Measurements from ENCODE around the gene FGF13. TPM values are rescaled to one million over a fixed set of nuclear protein-coding genes. Genes with fewer than 3 reads are reported as not detected.

FGF13 gene
- total RNA-seq, 1 donor, result 0.36 TPM

DNA sequence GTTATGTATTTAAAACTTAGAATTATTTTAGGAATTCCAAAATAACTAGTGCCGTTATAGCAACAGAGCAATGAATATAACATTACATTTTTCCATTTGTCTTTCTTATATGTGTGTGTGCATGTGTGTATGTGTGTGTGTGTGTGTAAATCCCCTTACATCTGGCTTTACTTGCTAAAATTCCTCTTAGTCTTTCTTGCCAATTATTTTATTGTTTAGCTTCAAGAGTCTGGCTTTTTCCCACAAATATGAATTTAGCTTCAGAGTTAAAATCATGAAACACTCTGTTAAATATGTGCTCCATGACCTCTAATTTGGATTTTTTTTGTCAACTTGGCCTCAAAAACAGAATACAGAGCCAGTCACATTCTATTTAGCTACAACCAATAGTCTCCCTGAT, 18.9 kb downstream of the FGF13 start:
- Histone ChIP-seq H4K20me1 (ENCODE audit: insufficient read depth, low read length) (no peaks in the 10 kb centered on the region), H3K4me2 (ENCODE audit: insufficient read depth, low read length) (no peak overlapping the region), H3K4me3 (ENCODE audit: insufficient read depth, low read length) (no peak overlapping the region), H3K9me3 (ENCODE audit: low read depth, low read length) (no peaks in the 10 kb centered on the region), H3K79me2 (ENCODE audit: insufficient read depth, low read length) (no peaks in the 10 kb centered on the region), H3K27me3 (ENCODE audit: insufficient read depth, low read length) (no peaks in the 10 kb centered on the region), H3K36me3 (ENCODE audit: insufficient read depth, low read length) (no peaks in the 10 kb centered on the region), H3K27ac (ENCODE audit: low read depth, low read length) (no peak overlapping the region), H2AFZ (ENCODE audit: low read length) (no peak overlapping the region), H3K4me1 (ENCODE audit: insufficient read depth, low read length) (no peaks in the 10 kb centered on the region)
- TF ChIP-seq, protein P1, sequence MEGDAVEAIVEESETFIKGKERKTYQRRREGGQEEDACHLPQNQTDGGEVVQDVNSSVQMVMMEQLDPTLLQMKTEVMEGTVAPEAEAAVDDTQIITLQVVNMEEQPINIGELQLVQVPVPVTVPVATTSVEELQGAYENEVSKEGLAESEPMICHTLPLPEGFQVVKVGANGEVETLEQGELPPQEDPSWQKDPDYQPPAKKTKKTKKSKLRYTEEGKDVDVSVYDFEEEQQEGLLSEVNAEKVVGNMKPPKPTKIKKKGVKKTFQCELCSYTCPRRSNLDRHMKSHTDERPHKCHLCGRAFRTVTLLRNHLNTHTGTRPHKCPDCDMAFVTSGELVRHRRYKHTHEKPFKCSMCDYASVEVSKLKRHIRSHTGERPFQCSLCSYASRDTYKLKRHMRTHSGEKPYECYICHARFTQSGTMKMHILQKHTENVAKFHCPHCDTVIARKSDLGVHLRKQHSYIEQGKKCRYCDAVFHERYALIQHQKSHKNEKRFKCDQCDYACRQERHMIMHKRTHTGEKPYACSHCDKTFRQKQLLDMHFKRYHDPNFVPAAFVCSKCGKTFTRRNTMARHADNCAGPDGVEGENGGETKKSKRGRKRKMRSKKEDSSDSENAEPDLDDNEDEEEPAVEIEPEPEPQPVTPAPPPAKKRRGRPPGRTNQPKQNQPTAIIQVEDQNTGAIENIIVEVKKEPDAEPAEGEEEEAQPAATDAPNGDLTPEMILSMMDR (IDR thresholded peaks at IDR 0.05; ENCODE audit: extremely low read depth, low read depth, low read length), result no peak
- no peak for DNase-seq (ENCODE audit: insufficient read length, low spot score, missing footprints)

DNA sequence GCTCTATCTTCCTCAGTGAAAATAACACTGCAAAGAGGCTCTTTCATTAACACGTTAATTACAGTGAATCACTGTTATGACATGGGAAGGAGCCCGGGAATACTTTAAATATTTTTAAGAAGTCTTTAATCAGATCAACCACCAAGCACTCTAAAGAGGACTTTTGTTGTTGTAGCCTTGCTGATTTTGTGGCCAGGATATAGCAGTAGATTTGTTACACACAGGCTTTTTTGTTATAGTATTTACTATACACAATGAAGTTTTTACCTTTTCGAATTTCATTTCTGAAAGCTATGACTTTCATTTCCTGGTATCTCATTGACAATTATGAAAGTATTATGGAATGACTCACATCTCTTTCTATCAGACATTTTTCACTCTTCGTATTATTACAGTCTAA, 20.3 kb downstream of the FGF13 start:
- H3K4me3 ChIP-seq (ENCODE audit: insufficient read depth, low read length), result no peak overlapping the region
- DNase-seq (ENCODE audit: insufficient read length, low spot score, missing footprints), result no peak
- H3K27ac ChIP-seq (ENCODE audit: low read depth, low read length), result no peak overlapping the region
- no peaks in the 10 kb centered on the region for H3K9me3 ChIP-seq (ENCODE audit: low read depth, low read length)
- TF ChIP-seq, protein P1 (IDR thresholded peaks at IDR 0.05; ENCODE audit: extremely low read depth, low read depth, low read length), result no peak
- no peak overlapping the region for H2AFZ ChIP-seq (ENCODE audit: low read length)
- no peak overlapping the region for H3K4me2 ChIP-seq (ENCODE audit: insufficient read depth, low read length)
- no peaks in the 10 kb centered on the region for H3K36me3 ChIP-seq (ENCODE audit: insufficient read depth, low read length)
- H4K20me1 ChIP-seq (ENCODE audit: insufficient read depth, low read length), result no peaks in the 10 kb centered on the region
- H3K27me3 ChIP-seq (ENCODE audit: insufficient read depth, low read length), result no peaks in the 10 kb centered on the region
- H3K4me1 ChIP-seq (ENCODE audit: insufficient read depth, low read length), result no peaks in the 10 kb centered on the region
- H3K79me2 ChIP-seq (ENCODE audit: insufficient read depth, low read length), result no peaks in the 10 kb centered on the region

DNA sequence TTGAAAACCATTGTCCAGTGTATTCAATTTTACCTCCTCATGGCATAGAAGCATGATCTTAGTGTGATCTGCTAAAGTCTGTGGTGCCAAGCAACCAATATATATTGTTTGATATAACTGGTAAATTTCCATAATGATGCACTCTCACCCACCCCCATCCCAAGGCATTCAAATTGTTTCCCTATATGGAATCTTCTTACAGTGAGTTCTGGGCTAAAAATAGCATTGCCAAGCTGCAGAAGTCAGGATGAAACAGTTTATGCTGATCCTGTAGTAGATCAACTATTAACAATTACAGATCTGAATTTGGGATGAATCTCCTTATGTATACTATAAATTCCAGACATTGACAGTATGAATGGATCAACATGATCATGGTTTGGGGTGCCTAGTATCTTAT, 20.9 kb downstream of the FGF13 start:
- H3K79me2 ChIP-seq (ENCODE audit: insufficient read depth, low read length), result no peaks in the 10 kb centered on the region
- H4K20me1 ChIP-seq (ENCODE audit: insufficient read depth, low read length), result no peaks in the 10 kb centered on the region
- no peaks in the 10 kb centered on the region for H3K27me3 ChIP-seq (ENCODE audit: insufficient read depth, low read length)
- H3K4me3 ChIP-seq (ENCODE audit: insufficient read depth, low read length), result no peak overlapping the region
- TF ChIP-seq, protein P1 (IDR thresholded peaks at IDR 0.05; ENCODE audit: extremely low read depth, low read depth, low read length), result no peak
- H2AFZ ChIP-seq (ENCODE audit: low read length), result no peak overlapping the region
- H3K4me1 ChIP-seq (ENCODE audit: insufficient read depth, low read length), result no peaks in the 10 kb centered on the region
- H3K4me2 ChIP-seq (ENCODE audit: insufficient read depth, low read length), result no peak overlapping the region
- H3K9me3 ChIP-seq (ENCODE audit: low read depth, low read length), result no peaks in the 10 kb centered on the region
- H3K27ac ChIP-seq (ENCODE audit: low read depth, low read length), result no peak overlapping the region
- DNase-seq (ENCODE audit: insufficient read length, low spot score, missing footprints), result no peak
- no peaks in the 10 kb centered on the region for H3K36me3 ChIP-seq (ENCODE audit: insufficient read depth, low read length)

DNA sequence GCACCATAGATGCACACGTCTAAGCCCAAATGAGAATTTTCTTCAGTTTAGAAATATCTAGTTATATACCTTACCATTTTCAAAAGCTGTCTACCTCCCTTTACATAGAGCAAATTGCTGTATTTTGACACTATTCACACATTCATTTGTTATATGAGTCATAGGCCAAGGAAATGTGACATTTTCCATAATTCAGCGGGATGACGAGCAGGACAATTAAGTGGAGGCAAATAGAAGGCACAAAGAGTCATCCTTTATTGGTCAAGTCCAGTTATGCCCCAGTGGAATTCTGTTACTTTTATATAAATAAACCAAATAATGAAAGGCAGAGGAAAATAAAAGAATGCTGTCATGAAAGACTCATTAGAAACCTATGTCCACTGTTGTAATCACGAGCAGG, 27.9 kb downstream of the FGF13 start:
- H3K9me3 ChIP-seq (ENCODE audit: low read depth, low read length), result no peaks in the 10 kb centered on the region
- H4K20me1 ChIP-seq (ENCODE audit: insufficient read depth, low read length), result no peaks in the 10 kb centered on the region
- no peak overlapping the region for H3K4me3 ChIP-seq (ENCODE audit: insufficient read depth, low read length)
- no peak for DNase-seq (ENCODE audit: insufficient read length, low spot score, missing footprints)
- no peak overlapping the region for H3K4me2 ChIP-seq (ENCODE audit: insufficient read depth, low read length)
- no peak overlapping the region for H3K27ac ChIP-seq (ENCODE audit: low read depth, low read length)
- H3K36me3 ChIP-seq (ENCODE audit: insufficient read depth, low read length), result no peaks in the 10 kb centered on the region
- H3K4me1 ChIP-seq (ENCODE audit: insufficient read depth, low read length), result no peaks in the 10 kb centered on the region
- H3K79me2 ChIP-seq (ENCODE audit: insufficient read depth, low read length), result no peaks in the 10 kb centered on the region
- TF ChIP-seq, protein P1 (IDR thresholded peaks at IDR 0.05; ENCODE audit: extremely low read depth, low read depth, low read length), result no peak
- H2AFZ ChIP-seq (ENCODE audit: low read length), result no peak overlapping the region
- H3K27me3 ChIP-seq (ENCODE audit: insufficient read depth, low read length), result no peaks in the 10 kb centered on the region
